Liver (tissue), 3 donors: ENCODE measurements around the gene PCAT6.

ENCODE experiments used
- EGR1 ChIP-seq, 2 donors: IDR thresholded peaks; 2 replicates each; pipeline ENCODE4 v1.6.1; 2016 to 2018; ENCODE audit warnings: antibody characterized with exemption in 2 of 2, low read depth in 2 of 2
- FOXA1 ChIP-seq: IDR thresholded peaks from 2 replicates; pipeline ENCODE4 v1.6.1; 2016; ENCODE audit warnings: antibody characterized with exemption
- HNF4G ChIP-seq: IDR thresholded peaks from 2 replicates; pipeline ENCODE4 v1.6.1; 2016; ENCODE audit warnings: antibody characterized with exemption
- JUND ChIP-seq, 2 donors: IDR thresholded peaks; 2 replicates each; pipeline ENCODE4 v1.6.1; 2016; ENCODE audit warnings: antibody characterized with exemption in 2 of 2
- RAD21 ChIP-seq, 2 donors: IDR thresholded peaks; 2 replicates each; pipeline ENCODE4 v1.6.1; 2016; ENCODE audit warnings: antibody characterized with exemption in 2 of 2, mild to moderate bottlenecking in 2 of 2
- RXRA ChIP-seq, 2 donors: IDR thresholded peaks; 2 replicates each; pipeline ENCODE4 v1.6.1; 2017 to 2018; ENCODE audit warnings: antibody characterized with exemption in 2 of 2, mild to moderate bottlenecking in 1 of 2
- SP1 ChIP-seq: IDR thresholded peaks from 2 replicates; pipeline ENCODE4 v1.6.1; 2018; ENCODE audit warnings: antibody characterized with exemption, mild to moderate bottlenecking
- TAF1 ChIP-seq: conservative IDR thresholded peaks from 2 replicates; pipeline ENCODE4 v1.6.1; 2016; ENCODE audit warnings: antibody characterized with exemption, mild to moderate bottlenecking
- YY1 ChIP-seq: IDR thresholded peaks from 2 replicates; pipeline ENCODE4 v1.6.1; 2016; ENCODE audit warnings: antibody characterized with exemption, mild to moderate bottlenecking
- TF ChIP-seq, protein P1 (sequence below): fragments of 150-350 bp; IDR thresholded peaks from 2 replicates; pipeline ENCODE4 v1.5.1; 2017; ENCODE audit warnings: improper control_type of control experiment, low read depth, low read length; ENCODE audit not compliant: missing input control
- TF ChIP-seq, protein P2 (sequence below): IDR thresholded peaks from 2 replicates; pipeline ENCODE4 v1.6.1; 2016; ENCODE audit warnings: antibody characterized with exemption, mild to moderate bottlenecking
- TF ChIP-seq, protein P3 (sequence below): IDR thresholded peaks from 2 replicates; pipeline ENCODE4 v1.6.1; 2016; ENCODE audit warnings: antibody characterized with exemption
- TF ChIP-seq, protein P4 (sequence below): IDR thresholded peaks from 2 replicates; pipeline ENCODE4 v1.6.1; 2016; ENCODE audit warnings: antibody characterized with exemption
- TF ChIP-seq, protein P5 (sequence below): IDR thresholded peaks from 2 replicates; pipeline ENCODE4 v1.6.1; 2016; ENCODE audit warnings: antibody characterized with exemption
- donor health status: healthy.
- donor health status: healthy.

DNA sequence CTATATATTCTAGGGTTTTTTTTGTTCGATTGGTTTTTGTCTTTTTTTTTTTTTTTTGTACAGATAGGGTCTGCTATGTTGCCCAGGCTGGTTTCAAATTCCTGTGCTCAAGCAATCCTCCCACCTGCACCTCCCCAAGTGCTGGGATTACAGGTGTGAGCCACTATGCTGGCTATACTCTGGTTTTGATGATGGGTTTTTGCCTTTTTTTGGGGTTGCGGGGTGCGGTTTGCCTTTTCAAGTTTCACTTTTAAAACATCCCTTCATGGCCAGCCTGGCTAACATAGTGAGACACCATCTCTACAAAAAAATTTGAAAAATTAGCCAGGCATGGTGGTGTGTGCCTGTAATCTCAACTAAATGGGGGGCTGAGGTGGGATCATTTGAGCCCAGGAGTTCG lies 12.5 kb upstream of the PCAT6 start:
- TF ChIP-seq, protein P1, sequence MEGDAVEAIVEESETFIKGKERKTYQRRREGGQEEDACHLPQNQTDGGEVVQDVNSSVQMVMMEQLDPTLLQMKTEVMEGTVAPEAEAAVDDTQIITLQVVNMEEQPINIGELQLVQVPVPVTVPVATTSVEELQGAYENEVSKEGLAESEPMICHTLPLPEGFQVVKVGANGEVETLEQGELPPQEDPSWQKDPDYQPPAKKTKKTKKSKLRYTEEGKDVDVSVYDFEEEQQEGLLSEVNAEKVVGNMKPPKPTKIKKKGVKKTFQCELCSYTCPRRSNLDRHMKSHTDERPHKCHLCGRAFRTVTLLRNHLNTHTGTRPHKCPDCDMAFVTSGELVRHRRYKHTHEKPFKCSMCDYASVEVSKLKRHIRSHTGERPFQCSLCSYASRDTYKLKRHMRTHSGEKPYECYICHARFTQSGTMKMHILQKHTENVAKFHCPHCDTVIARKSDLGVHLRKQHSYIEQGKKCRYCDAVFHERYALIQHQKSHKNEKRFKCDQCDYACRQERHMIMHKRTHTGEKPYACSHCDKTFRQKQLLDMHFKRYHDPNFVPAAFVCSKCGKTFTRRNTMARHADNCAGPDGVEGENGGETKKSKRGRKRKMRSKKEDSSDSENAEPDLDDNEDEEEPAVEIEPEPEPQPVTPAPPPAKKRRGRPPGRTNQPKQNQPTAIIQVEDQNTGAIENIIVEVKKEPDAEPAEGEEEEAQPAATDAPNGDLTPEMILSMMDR: no peak
- TF ChIP-seq, protein P2, sequence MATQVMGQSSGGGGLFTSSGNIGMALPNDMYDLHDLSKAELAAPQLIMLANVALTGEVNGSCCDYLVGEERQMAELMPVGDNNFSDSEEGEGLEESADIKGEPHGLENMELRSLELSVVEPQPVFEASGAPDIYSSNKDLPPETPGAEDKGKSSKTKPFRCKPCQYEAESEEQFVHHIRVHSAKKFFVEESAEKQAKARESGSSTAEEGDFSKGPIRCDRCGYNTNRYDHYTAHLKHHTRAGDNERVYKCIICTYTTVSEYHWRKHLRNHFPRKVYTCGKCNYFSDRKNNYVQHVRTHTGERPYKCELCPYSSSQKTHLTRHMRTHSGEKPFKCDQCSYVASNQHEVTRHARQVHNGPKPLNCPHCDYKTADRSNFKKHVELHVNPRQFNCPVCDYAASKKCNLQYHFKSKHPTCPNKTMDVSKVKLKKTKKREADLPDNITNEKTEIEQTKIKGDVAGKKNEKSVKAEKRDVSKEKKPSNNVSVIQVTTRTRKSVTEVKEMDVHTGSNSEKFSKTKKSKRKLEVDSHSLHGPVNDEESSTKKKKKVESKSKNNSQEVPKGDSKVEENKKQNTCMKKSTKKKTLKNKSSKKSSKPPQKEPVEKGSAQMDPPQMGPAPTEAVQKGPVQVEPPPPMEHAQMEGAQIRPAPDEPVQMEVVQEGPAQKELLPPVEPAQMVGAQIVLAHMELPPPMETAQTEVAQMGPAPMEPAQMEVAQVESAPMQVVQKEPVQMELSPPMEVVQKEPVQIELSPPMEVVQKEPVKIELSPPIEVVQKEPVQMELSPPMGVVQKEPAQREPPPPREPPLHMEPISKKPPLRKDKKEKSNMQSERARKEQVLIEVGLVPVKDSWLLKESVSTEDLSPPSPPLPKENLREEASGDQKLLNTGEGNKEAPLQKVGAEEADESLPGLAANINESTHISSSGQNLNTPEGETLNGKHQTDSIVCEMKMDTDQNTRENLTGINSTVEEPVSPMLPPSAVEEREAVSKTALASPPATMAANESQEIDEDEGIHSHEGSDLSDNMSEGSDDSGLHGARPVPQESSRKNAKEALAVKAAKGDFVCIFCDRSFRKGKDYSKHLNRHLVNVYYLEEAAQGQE: no peak
- TF ChIP-seq, protein P3, sequence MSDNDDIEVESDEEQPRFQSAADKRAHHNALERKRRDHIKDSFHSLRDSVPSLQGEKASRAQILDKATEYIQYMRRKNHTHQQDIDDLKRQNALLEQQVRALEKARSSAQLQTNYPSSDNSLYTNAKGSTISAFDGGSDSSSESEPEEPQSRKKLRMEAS: no peak
- TF ChIP-seq FOXA1: no peak
- no peak for TF ChIP-seq EGR1 (IDR thresholded peaks at IDR 0.05; ENCODE audit: low read depth in 2 of 2)
- no peak for TF ChIP-seq TAF1
- no peak for TF ChIP-seq YY1
- TF ChIP-seq, protein P4, sequence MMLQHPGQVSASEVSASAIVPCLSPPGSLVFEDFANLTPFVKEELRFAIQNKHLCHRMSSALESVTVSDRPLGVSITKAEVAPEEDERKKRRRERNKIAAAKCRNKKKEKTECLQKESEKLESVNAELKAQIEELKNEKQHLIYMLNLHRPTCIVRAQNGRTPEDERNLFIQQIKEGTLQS: no peak
- TF ChIP-seq, protein P5, sequence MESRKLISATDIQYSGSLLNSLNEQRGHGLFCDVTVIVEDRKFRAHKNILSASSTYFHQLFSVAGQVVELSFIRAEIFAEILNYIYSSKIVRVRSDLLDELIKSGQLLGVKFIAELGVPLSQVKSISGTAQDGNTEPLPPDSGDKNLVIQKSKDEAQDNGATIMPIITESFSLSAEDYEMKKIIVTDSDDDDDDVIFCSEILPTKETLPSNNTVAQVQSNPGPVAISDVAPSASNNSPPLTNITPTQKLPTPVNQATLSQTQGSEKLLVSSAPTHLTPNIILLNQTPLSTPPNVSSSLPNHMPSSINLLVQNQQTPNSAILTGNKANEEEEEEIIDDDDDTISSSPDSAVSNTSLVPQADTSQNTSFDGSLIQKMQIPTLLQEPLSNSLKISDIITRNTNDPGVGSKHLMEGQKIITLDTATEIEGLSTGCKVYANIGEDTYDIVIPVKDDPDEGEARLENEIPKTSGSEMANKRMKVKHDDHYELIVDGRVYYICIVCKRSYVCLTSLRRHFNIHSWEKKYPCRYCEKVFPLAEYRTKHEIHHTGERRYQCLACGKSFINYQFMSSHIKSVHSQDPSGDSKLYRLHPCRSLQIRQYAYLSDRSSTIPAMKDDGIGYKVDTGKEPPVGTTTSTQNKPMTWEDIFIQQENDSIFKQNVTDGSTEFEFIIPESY: no peak
- TF ChIP-seq SP1: no peak
- no peak for TF ChIP-seq JUND (IDR thresholded peaks at IDR 0.05)
- no peak for TF ChIP-seq RAD21 (IDR thresholded peaks at IDR 0.05)
- no peak for TF ChIP-seq RXRA (IDR thresholded peaks at IDR 0.05)
- no peak for TF ChIP-seq HNF4G
